Smooth muscle cell (in vitro differentiated cells): ENCODE data around the gene PHC2. TPM values are rescaled to one million over a fixed set of nuclear protein-coding genes. Genes with fewer than 3 reads are reported as not detected.
A peak's percentile ranks its signal among the peaks of the same experiment; 100 is the strongest.

Experiments used
- DNase-seq: peaks from one replicate; lab custom pipeline; 2025; ENCODE audit not compliant: unreplicated experiment; lab: John Stamatoyannopoulos, UW
- H2AFZ ChIP-seq: fragments of 200-600 bp; sonication (generic); 2 replicates; pipeline ENCODE4 v1.6.0; 2016; ENCODE audit warnings: antibody characterized with exemption, low read depth, mild to moderate bottlenecking
- H3F3A ChIP-seq: fragments of 200-600 bp; sonication (generic); 2 replicates; pipeline ENCODE4 v1.6.0; 2017; ENCODE audit warnings: antibody characterized with exemption, low read depth
- H3K27ac ChIP-seq: fragments of 200-600 bp; sonication (generic); 2 replicates; pipeline ENCODE4 v1.5.1; 2016; ENCODE audit warnings: low read depth, mild to moderate bottlenecking
- H3K27me3 ChIP-seq: fragments of 200-600 bp; sonication (generic); 2 replicates; pipeline ENCODE4 v1.6.1; 2016; ENCODE audit warnings: low read depth, mild to moderate bottlenecking
- H3K36me3 ChIP-seq: fragments of 200-600 bp; sonication (generic); 2 replicates; pipeline ENCODE4 v1.5.1; 2016; ENCODE audit warnings: low read depth
- H3K4me1 ChIP-seq: fragments of 200-600 bp; sonication (generic); 2 replicates; pipeline ENCODE4 v1.5.1; 2016; ENCODE audit warnings: low read depth
- H3K4me2 ChIP-seq: fragments of 200-600 bp; sonication (generic); 2 replicates; pipeline ENCODE4 v1.6.0; 2016; ENCODE audit warnings: mild to moderate bottlenecking
- H3K4me3 ChIP-seq: fragments of 200-600 bp; sonication (generic); 2 replicates; pipeline ENCODE4 v1.5.1; 2016; ENCODE audit warnings: mild to moderate bottlenecking
- H3K79me2 ChIP-seq: fragments of 200-600 bp; sonication (generic); 2 replicates; pipeline ENCODE4 v1.6.0; 2016; ENCODE audit warnings: low read depth, mild to moderate bottlenecking
- H3K9ac ChIP-seq: fragments of 200-600 bp; sonication (generic); 2 replicates; pipeline ENCODE4 v1.6.0; 2016; ENCODE audit warnings: low read depth
- H3K9me3 ChIP-seq: fragments of 200-600 bp; sonication (generic); replicated peaks from 2 replicates; pipeline ENCODE4 v1.5.1; 2016; ENCODE audit warnings: low read depth
- H4K20me1 ChIP-seq: fragments of 200-600 bp; sonication (generic); 2 replicates; pipeline ENCODE4 v1.6.0; 2016; ENCODE audit warnings: low read depth
- CTCF ChIP-seq: fragments of 200-600 bp; sonication (generic); IDR thresholded peaks from 2 replicates; pipeline ENCODE4 v1.5.1; 2017; ENCODE audit warnings: borderline replicate concordance, mild to moderate bottlenecking, antibody characterized with exemption; ENCODE audit not compliant: insufficient read depth, poor library complexity, severe bottlenecking
- WGBS: methylation state at CpG from one replicate; pipeline ENCODE4 v1.1.7; 2016; ENCODE audit warnings: low lambda C conversion rate; 5-methylcytosine and 5-hydroxymethylcytosine counted together
- polyA plus RNA-seq: library from polyadenylated mRNA; unstranded; fragments of >200 nt; fragmentation: Nextera tagmentation; extraction: Ambion mirVana; gene quantifications from 2 replicates; pipeline ENCODE4 v1.2.1, GENCODE V29; 2016
- total RNA-seq: library from RNA; depleted of rRNA; stranded (reverse); fragments of >200 nt; gene quantifications from 2 replicates; pipeline ENCODE4 v1.2.3, GENCODE V29; 2014

PHC2 gene
- total and polyA plus RNA-seq, 2 experiments from 2014 or later, result 42.4 to 109 TPM

- WGBS, result 40% methylated on average over 10 of the region's 10 CpGs
- H3K4me1 ChIP-seq, result peaks cover 4% of the 10 kb centered on the region
- H2AFZ ChIP-seq, result no peak overlapping the region
- no peaks in the 10 kb centered on the region for H4K20me1 ChIP-seq
- no peak for DNase-seq
- TF ChIP-seq CTCF, result no peak
- peak overlapping the region; percentile 30 for H3K4me2 ChIP-seq
- H3F3A ChIP-seq, result no peaks in the 10 kb centered on the region
- no peaks in the 10 kb centered on the region for H3K36me3 ChIP-seq
- H3K27ac ChIP-seq, result no peak overlapping the region
- no peak overlapping the region for H3K4me3 ChIP-seq
- H3K79me2 ChIP-seq, result no peaks in the 10 kb centered on the region
- H3K9me3 ChIP-seq, result no peaks in the 10 kb centered on the region
- H3K27me3 ChIP-seq, result no peaks in the 10 kb centered on the region
- no peak overlapping the region for H3K9ac ChIP-seq
These were observed 34.4 kb downstream of the PHC2 start for GRCh38 chr1:33396188-33397124.

DNA sequence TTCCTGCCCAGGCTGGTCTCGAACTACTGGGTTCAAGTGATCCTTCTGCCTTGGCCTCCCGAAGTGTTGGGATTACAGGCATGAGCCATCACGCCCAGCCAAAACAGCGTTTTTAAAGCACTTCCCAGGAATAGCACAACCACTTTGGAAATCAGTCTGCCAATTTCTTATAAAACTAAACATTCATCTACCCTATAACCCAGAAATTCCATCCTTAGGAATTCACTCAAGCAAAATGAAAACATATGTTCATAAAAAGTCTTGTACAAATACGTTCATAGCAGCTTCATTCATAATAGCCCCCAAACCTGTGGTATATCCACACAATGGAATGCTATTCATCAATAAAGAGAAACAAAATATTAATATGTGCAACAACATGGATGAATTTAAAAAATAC lies 36.1 kb downstream of the PHC2 start:
- no peaks in the 10 kb centered on the region for H3K9me3 ChIP-seq
- H3K9ac ChIP-seq, result no peak overlapping the region
- H3F3A ChIP-seq, result no peaks in the 10 kb centered on the region
- H2AFZ ChIP-seq, result no peak overlapping the region
- WGBS, result 95% methylated on average over 5 of the region's 5 CpGs
- no peaks in the 10 kb centered on the region for H3K79me2 ChIP-seq
- DNase-seq, result no peak
- H3K4me3 ChIP-seq, result no peak overlapping the region
- H3K36me3 ChIP-seq, result no peaks in the 10 kb centered on the region
- TF ChIP-seq CTCF, result no peak
- H3K4me2 ChIP-seq, result no peak overlapping the region
- H3K4me1 ChIP-seq, result peaks cover 4% of the 10 kb centered on the region
- no peak overlapping the region for H3K27ac ChIP-seq
- H3K27me3 ChIP-seq, result no peaks in the 10 kb centered on the region
- H4K20me1 ChIP-seq, result no peaks in the 10 kb centered on the region

DNA sequence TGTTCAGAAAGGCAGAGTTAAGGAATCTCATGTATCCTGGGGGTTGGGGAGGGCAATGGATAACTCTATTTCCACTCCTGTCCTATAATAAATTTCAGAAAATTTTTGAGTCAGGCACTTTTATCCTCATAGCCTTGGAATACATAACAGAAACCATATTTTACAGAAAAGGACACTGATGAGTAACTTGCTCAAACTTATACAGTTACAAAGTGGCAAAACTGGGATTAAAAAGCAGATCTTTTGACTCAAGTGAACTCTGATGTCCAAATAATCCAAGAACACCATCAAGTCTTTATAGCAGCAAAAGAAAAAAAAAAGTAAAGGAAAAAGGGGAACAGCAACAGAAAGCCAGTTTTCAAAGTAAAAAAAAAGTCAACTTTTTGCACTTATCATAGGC lies 36.9 kb downstream of the PHC2 start:
- no peak for TF ChIP-seq CTCF
- H2AFZ ChIP-seq, result no peak overlapping the region
- peaks cover 6% of the 10 kb centered on the region for H3K4me1 ChIP-seq
- H4K20me1 ChIP-seq, result no peaks in the 10 kb centered on the region
- H3K9ac ChIP-seq, result no peak overlapping the region
- H3K4me3 ChIP-seq, result no peak overlapping the region
- DNase-seq, result no peak
- H3K27me3 ChIP-seq, result no peaks in the 10 kb centered on the region
- H3K36me3 ChIP-seq, result no peaks in the 10 kb centered on the region
- H3K4me2 ChIP-seq, result no peak overlapping the region
- H3K79me2 ChIP-seq, result no peaks in the 10 kb centered on the region
- H3K9me3 ChIP-seq, result no peaks in the 10 kb centered on the region
- no peak overlapping the region for H3K27ac ChIP-seq
- H3F3A ChIP-seq, result no peaks in the 10 kb centered on the region

DNA sequence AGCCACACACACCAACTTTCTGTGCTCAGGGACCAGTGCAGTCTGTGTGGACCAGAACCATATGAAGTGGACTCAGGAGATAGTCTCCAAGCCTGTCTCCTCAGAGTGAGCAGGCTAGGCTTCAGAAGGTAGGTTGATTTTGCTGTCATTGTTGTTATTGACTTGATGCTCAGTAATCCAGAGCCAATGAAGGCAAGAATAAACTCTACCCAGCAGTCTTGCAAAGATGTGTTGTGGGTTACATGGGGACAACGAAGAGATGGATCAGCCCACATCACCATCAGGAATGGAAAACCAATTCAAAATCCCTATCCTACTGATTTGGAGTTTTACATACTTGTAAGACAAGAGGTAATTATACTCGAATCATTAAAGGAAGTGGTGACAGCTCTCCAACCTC lies 37.4 kb downstream of the PHC2 start:
- 87% methylated on average over 2 of the region's 2 CpGs for WGBS
- no peaks in the 10 kb centered on the region for H3K27me3 ChIP-seq
- H3K79me2 ChIP-seq, result no peaks in the 10 kb centered on the region
- no peak for TF ChIP-seq CTCF
- H3K27ac ChIP-seq, result no peak overlapping the region
- no peak overlapping the region for H3K4me3 ChIP-seq
- H3K36me3 ChIP-seq, result no peaks in the 10 kb centered on the region
- H4K20me1 ChIP-seq, result no peaks in the 10 kb centered on the region
- H3F3A ChIP-seq, result peaks cover 2% of the 10 kb centered on the region
- no peak overlapping the region for H2AFZ ChIP-seq
- no peak overlapping the region for H3K9ac ChIP-seq
- no peak overlapping the region for H3K4me2 ChIP-seq
- no peaks in the 10 kb centered on the region for H3K9me3 ChIP-seq
- DNase-seq, result no peak
- peaks cover 11% of the 10 kb centered on the region for H3K4me1 ChIP-seq
